ENCODE data around the gene PALM3. TPM values are rescaled to one million over a fixed set of nuclear protein-coding genes. Genes with fewer than 3 reads are reported as not detected.

PALM3 gene, protein sequence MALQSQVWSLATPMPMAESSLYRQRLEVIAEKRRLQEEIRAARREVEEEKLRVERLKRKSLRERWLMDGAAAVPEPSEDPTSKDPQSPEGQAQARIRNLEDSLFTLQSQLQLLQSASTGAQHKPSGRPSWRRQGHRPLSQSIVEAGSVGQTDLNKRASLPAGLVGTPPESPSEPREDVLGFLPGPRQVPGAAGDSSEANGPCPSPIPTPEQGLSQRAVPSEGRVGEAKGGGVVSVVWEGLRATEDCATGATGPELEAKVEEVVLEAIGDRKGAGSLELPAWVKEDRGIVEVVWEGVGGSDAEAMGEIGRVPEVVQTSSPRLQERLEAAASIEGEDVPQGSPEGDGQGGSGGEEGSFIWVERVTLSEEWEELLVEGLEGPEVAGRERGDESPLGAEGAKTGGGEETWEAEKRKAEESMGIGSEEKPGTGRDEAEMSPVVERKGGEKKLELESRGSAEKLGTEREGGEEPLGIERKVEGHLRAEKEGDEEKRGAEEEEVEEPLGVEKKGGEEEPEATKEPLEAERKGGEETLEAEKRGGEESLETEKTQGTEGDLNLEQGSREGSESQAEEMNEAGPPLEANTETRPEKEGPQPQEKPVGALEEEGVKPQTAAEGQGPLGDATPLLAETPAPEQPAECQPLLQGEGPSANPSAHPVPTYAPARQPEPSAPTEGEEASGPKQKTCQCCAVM
- 1.8 TPM in 1 of 2 replicates, not detected in the other for polyA plus RNA-seq (2014; cell fraction: cytosol; rRNA removed)
- polyA plus RNA-seq (2014; cell fraction: nucleus; rRNA removed): 0.82 and 0.93 TPM in 2 replicates

DNA sequence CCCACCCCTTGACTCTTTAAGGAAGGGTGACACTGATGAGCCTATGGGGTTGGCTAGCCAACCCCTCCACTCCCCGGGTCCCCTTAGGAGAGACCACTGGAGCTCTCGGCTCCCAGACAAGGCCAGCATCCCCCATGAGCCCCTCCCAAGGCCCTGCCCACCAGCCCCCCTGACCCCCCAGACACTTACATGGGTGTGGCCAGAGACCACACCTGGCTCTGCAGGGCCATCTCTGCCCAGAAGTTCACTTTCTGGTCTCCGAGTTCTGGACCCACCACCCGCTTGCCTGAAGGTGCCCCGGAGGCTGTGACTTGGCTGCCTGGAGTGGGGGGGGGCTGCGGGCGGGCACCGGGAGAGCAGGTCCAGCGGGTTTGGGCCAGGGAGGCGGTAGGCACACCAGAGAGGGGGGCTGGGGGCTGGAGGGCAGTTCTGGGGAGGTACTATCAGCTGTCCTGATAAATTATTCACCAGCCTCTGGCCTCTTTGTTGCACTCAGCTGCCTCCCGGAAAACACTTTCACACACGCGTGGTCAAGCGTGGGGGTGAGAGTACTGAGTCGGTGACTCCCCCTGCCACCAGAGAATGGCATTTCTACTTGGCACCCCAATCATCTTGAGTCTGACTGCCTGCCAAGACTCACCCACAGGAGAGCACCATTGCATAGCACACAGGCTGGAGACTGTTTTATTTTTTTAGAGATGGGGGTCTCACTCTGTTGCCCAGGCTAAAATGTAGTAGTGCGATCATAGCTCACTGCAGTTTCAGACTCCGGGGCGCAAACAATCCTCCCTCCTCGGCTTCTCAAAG is at the start of gene PALM3:
Gene PALM3, minus strand, starts transcription at position 326 of the 807 bp plus-strand sequence. Its CDS starts 96 bp downstream, at position 230.
- no peak for DNase-seq (ENCODE audit: low spot score)

- DNase-seq (ENCODE audit: low spot score): no peak
These were observed 49.6 kb upstream of the PALM3 start for GRCh38 chr19:14111486-14111885.

GRCh38 chr19:14110650-14111049 is 48.8 kb upstream of the PALM3 start:
- no peak for DNase-seq (ENCODE audit: low spot score)

DNA sequence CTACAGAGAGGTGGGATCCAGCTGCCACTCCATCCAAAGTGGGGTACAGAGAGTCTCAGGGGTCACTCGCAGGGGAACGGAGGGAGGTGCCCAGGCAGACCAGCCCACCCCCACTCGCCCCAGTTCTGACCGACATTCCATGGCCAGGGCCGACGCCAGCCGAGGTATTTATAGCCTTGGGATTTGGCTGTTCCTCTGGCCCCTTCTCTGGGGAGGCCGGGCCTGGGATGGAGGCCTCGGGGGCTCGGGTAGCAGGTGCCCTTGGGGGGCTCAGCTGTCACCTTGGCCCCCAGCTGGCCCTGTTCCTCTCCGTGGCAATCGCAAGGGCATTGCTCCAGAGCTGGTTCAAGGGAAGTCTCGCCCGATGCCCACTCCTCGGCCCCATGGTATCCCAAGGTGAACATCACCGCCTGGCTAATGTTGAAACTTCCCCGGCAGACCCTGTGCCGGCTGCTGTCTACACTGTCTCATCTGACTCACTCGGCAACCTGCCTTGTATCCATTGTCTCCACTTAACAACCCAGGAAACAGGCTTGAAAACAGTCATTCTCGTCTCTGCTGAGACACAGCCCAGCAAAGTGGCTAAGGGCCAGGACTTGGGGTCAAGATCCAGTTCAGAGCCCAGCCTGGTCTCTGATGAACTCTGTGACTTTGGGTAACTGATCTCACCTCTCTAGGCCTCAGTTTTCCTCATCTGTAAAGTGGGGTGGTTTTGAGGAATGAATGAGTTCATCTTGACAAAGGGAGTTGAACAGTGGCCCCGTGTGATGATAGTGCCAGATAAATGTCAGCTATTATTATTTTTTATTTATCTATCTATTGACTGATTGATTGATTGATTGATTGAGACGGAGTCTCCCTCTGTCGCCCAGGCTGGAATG is 45.9 kb upstream of the PALM3 start:
- DNase-seq (ENCODE audit: low spot score): no peak

GRCh38 chr19:14106840-14107239 is 45.0 kb upstream of the PALM3 start:
- no peak for DNase-seq (ENCODE audit: low spot score)

DNA sequence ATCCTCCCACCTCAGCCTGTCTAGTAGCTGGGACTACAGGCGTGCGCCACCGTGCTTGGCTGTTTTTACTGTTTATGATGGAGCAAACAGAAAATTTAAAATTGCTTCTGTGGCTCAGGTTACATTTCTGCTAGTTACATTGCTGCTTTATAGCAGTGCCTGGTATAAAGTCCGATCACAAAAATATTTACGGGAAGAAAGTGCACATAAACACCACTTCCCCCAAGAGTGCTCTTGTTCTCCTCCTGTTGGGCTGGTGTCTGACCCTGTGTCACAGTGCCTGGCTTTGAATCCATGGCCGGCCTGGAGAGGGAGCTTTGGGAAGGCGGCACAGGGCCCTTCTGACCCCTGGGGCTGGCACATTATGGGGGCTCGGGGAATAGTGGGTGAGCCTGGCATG is 43.8 kb upstream of the PALM3 start:
- no peak for DNase-seq (ENCODE audit: low spot score)

- no peak for DNase-seq (ENCODE audit: low spot score)
These were observed 41.4 kb upstream of the PALM3 start for GRCh38 chr19:14103310-14103709.

DNA sequence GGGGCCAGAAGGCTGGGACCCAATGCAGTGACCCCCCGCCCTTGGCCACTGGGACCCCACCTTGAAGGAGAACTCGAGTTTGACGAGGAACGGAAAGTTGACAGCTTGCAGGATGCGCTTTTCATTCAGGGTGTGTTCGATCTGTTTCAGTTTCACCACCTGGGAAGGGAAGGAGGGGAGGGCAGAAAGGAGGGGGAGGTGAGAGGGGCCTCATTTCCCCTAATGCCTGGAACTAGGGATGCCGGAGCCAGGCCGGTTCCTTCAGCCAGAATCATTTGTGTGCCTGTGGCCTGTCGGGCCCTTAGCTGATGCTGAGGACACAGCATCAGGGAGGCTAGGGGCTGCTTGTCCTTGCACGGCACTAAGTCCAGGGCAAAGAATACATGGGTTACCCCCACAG is 40.9 kb upstream of the PALM3 start:
- no peak for DNase-seq (ENCODE audit: low spot score)

DNA sequence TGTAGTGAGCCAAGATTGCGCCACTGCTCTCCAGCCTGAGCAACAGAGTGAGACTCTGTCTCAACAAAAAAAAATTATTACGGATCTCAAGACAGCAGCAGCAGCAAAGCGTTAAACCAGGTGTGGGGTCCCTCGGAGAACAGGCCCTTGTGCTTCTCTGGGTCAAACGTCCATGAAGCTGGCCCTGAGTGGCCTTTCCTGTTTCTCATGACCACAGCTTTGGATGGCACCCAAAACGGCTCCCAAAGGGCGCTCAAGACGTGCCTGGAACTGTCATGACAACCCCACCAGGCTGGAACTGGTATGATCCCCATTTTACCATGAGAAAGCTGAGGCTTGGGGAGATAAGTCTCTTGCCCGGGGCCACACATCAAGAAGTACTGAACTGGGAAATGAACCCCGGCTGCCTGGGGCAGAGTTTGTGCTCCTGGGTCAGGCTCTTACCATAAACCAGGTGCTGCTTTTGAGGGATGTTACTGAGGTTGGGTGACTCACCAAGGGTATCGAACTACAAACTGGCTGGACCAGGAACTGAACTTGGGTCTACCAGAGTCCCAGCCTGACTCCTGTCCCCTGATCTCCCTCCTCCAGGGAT is 40.3 kb upstream of the PALM3 start:
- no peak for DNase-seq (ENCODE audit: low spot score)

- DNase-seq (ENCODE audit: low spot score): no peak
These were observed 39.2 kb upstream of the PALM3 start for GRCh38 chr19:14101003-14101545.

DNA sequence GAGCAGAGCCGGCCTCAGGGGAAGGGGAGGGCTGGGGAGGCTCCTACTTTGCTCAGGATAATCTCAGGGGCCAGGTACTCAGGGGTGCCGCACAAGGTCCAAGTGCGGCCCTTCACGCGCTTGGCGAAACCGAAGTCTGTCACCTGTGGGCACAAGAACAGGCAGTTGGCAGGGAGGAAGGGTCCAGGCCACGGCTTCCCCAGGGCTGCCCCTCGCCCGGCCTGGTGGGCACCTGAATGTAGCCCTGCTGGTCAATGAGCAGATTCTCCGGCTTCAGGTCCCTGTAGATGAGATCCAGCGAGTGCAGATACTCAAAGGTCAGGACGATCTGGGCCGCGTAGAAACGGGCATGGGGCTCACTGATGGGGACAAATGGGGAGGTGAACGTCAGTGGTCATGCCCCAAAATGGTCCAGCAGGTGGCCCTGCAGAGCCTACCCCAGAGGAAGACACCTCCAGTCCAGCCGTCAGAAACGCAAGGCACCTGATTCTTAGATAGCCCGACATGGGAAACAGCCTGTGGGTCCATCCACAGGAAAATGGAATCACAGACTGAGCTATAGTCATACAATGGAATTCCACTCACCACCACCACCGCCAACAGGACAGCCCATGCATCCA is 35.8 kb upstream of the PALM3 start:
- no peak for DNase-seq (ENCODE audit: low spot score)

- DNase-seq (ENCODE audit: low spot score): no peak
These were observed 34.6 kb upstream of the PALM3 start for GRCh38 chr19:14096272-14096992.

GRCh38 chr19:14094854-14095253 is 33.0 kb upstream of the PALM3 start:
- DNase-seq (ENCODE audit: low spot score): no peak

DNA sequence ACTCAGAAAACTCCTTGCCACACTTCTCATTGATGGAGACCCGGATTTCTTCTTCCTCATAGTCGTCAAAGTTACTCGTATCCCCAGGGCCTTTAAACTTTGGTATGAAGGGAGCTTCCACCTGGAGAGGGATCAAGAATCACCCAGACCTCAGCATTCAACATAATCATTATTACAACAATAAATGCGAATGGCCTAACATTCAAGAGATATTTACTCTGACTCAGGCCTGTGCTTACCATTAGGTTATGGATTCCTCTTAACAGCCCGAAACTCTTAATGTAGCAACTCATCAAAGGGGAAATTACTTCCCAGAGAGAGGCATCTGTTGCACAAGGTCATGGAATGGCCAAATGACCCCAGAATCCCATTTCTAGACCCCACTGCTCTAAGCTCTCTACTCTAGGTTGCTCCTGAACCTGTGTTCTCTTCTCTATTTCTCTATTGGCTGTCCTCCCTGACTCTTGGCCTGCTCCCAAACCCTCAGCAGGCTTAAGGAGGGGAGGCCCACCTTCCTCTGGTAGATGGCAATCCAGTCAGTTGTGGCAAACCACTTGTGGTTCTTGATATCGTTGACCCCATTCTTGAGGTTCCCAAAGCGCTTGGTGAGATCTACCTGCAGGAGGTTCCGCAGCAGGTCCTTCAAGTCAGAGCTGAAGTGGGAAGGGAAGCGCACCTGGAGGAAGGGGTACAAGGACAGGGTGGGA is 31.4 kb upstream of the PALM3 start:
- no peak for DNase-seq (ENCODE audit: low spot score)

DNA sequence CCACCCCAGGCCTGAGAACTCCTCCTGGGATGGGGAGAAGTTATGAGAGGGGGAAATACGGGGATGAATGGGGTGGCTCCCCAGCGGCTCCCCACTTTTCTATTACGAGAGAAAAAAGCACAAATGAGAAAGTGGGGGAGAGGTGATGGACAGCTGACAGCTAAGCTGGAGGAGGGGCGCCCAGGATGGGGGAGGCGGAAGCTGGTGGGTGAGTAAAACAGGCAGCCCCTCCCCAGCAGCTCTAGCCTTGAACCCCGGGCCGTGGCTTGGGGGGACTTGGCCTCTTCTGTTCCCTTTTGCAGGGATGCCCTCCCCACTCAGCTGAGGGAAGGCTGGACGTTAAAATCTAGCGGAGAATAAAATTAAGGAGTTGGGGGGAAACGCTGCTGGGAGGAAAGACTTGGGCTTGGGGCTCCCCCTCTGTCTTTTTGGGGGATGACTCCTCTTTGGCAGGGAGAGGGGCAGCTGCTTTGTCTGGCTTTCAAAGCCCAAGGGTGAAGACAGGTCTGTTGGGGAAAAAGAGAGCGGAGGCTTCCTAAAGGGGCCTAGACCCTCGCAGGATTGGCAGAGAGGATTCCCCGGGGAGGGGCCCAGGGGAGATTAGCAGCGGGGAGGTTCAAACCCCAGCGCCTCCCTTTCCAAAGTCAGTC is 30.1 kb upstream of the PALM3 start:
- no peak for DNase-seq (ENCODE audit: low spot score)

DNA sequence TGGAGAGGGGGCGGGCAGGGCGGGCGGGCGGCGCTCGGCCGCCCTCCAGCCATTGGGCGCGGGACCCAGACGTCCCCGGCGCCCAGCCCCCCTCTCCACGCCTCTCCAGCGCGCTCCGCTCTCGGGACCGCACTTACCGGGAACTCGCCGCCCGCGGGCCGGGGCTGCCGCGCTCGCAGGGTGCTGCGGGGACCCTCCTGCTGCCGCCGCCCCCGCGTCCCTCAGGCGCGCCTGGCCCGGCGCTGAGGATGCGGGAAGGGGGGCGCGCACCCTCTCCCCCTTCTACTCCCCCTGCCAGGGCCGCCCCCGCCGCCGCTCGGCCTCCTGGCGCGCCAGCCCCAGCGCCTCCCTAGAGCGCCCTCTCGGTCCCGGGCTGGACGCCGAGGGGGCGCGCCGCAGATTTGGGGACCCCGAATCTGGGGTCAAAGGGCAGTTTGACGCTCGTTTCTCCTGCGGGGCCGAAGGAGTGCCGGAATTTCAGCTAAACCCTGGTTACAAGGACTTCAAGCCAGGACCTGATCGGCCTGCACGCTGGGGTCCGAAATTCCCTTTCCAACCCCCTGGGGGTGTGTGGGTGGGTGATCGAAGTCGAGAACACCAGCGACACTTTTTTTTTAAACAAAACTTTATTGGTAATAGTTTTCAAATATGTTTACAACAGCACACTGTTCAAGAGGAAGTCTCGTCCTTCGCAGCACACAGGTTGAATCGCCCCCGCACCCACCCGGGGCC is 29.4 kb upstream of the PALM3 start:
- DNase-seq (ENCODE audit: low spot score): peak; percentile 73

DNA sequence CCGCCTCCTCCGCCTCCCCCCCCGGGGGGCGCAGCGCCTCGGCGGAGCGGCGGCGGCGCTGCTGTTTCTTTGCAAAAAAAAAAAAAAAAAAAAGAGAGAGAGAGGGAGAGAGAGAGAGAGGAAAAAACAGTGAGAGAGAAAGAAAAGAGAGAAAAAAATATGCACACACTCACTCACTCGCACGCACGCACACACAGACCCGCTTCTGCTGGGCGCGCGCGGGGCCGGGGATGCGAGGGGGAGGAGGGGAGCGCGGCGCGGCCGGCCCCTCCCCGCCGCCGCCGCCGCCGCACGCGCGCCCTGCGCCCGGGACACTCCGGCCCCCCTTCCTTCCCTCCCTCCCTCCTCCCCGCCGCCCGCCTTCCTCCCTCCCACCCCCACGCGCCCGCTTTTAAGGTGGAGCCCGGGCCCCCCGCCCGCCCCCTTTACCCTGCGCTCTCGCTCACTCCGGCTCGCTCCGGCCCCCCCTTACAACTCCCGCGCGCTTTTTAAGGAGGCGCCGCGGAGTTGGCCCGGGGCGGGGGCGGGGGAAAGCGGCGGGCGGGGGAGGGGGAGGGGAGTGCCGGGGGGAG is 28.7 kb upstream of the PALM3 start, which contains the start of gene SAMD1:
Gene SAMD1, minus strand, starts transcription at position 243 of the 572 bp plus-strand sequence.
- peak; percentile 76 for DNase-seq (ENCODE audit: low spot score)

Data from SK-N-DZ (cell line).